H1 (cell line): ENCODE measurements around the gene NFASC. TPM values are rescaled to one million over a fixed set of nuclear protein-coding genes. Genes with fewer than 3 reads are reported as not detected.

Experiments
- CBX8 ChIP-seq: fragments of 300-800, 300-1000 bp; sonication (generic); IDR thresholded peaks from 2 replicates; pipeline ENCODE4 v1.7.1; 2016; ENCODE audit warnings: low read depth, low read length, borderline replicate concordance
- CEBPB ChIP-seq: IDR thresholded peaks from 2 replicates; pipeline ENCODE4 v1.6.1; 2012; ENCODE audit warnings: low read depth, low read length
- CHD7 ChIP-seq: fragments of 300-600 bp; sonication (generic); IDR thresholded peaks from 2 replicates; pipeline ENCODE4 v1.7.1; 2012; ENCODE audit warnings: low read length, moderate library complexity, mild to moderate bottlenecking, inconsistent platforms; ENCODE audit not compliant: insufficient replicate concordance
- FOSL1 ChIP-seq: IDR thresholded peaks from 2 replicates; pipeline ENCODE4 v1.6.1; 2011; ENCODE audit warnings: mild to moderate bottlenecking, low read depth, low read length, moderate library complexity; ENCODE audit not compliant: insufficient read depth
- NANOG ChIP-seq: IDR thresholded peaks from 2 replicates; pipeline ENCODE4 v1.6.1; 2011; ENCODE audit warnings: low read length, low read depth, mild to moderate bottlenecking, inconsistent platforms; ENCODE audit not compliant: insufficient read depth, poor library complexity, severe bottlenecking
- SAP30 ChIP-seq: fragments of 300-600 bp; sonication (generic); IDR thresholded peaks from 2 replicates; pipeline ENCODE4 v1.7.1; 2012; ENCODE audit warnings: low read length, moderate library complexity, mild to moderate bottlenecking, inconsistent platforms; ENCODE audit not compliant: insufficient read depth, insufficient replicate concordance
- TCF12 ChIP-seq: IDR thresholded peaks from 2 replicates; pipeline ENCODE4 v1.6.1; 2011; ENCODE audit warnings: low read depth, mild to moderate bottlenecking, low read length
- USF2 ChIP-seq: IDR thresholded peaks from 2 replicates; pipeline ENCODE4 v1.6.1; 2011; ENCODE audit warnings: low read length, improper control_type of control experiment
- polyA plus RNA-seq, 7 experiments: library from polyadenylated mRNA; depleted of rRNA in 3 of 7; stranded (reverse) in 5 of 7; unstranded in 2 of 7; fragments of >200 nt in 5 of 7; fragments of 200-250 nt in 2 of 7; gene quantifications; 1 replicate in 5 of 7; 2 replicates in 1 of 7; 4 replicates in 1 of 7; pipeline versions ENCODE4 v1.2.1 to v1.2.3, GENCODE V29; 2011 to 2013; ENCODE audit warnings: missing spikeins in 2 of 7, mixed read lengths in 2 of 7
- total RNA-seq: library from RNA; stranded (reverse); fragmentation: NEBNext Ultra II Directional; extraction: Animal tissue kit (Norgen Biotek cat#: 25700); gene quantifications from 2 replicates; pipeline ENCODE4 v1.2.1, GENCODE V29; 2021
- TF ChIP-seq, protein P1 (sequence below): IDR thresholded peaks from 2 replicates; pipeline ENCODE4 v1.6.1; 2012; ENCODE audit warnings: inconsistent platforms

The NFASC gene
- total and polyA plus RNA-seq, 2 of the 8 experiments (the other 6 are each of a cell fraction or from before 2014, with no cell fraction given), result 5.0 to 15.2 TPM

DNA sequence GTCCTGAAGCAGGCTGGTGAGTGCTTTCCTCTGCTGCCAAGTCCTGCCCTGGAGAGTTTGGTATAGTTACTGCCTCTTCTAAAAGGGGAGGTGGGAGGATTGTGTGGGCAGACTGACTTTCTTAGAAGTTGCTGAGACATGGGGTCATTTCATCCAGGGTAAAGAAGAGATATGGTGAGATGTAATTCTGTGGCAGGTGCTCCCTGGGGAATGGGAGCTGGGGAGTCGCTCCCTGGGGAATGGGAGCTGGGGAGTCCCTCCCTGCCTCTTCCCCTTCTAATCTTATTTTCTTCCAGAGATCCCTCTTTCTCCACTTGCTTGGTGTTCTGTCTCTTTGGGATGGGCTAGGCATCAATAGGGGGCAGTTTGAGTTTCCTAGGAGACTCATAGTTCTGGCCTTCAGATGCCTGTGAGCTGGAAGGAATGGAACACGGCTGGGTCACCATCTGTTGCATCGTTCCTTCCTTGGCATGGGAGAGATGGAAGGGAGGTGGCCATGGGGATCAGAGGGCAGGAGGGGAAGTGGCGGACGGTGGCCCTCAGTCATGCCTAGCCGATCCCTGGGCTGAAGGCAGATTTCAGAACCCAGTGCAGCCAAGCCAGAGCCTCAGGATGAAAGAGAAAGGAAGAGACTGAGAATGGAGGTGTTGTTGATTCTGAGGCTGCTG is 59.0 kb downstream of the NFASC start (continued):
- TF ChIP-seq CHD7, result no peak
- TF ChIP-seq FOSL1, result no peak
- no peak for TF ChIP-seq TCF12
- no peak for TF ChIP-seq USF2
- TF ChIP-seq, protein P1, sequence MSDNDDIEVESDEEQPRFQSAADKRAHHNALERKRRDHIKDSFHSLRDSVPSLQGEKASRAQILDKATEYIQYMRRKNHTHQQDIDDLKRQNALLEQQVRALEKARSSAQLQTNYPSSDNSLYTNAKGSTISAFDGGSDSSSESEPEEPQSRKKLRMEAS, result no peak
- TF ChIP-seq SAP30, result no peak
- TF ChIP-seq NANOG, result no peak
- no peak for TF ChIP-seq CEBPB
- TF ChIP-seq CBX8, result no peak
